GM23338 (cell line): ENCODE data around the gene TEX53. TPM values are rescaled to one million over a fixed set of nuclear protein-coding genes. Genes with fewer than 3 reads are reported as not detected.

ENCODE experiments used
- ATAC-seq: fragments of 200-7000 bp; cut with Tn5 transposase; 3 replicates; pipeline ENCODE4 v1.9.1; 2020
- DNase-seq: peaks from one replicate; pipeline ENCODE4 v3.0.0-alpha.2; 2015; ENCODE audit warnings: low spot score
- H2AFZ ChIP-seq: fragments of 200-600 bp; sonication (generic); 2 replicates; pipeline ENCODE4 v1.8.0; 2016; ENCODE audit warnings: antibody characterized with exemption, mild to moderate bottlenecking, moderate library complexity
- H3F3A ChIP-seq: fragments of 200-600 bp; sonication (generic); replicated peaks from 2 replicates; pipeline ENCODE4 v1.8.0; 2017; ENCODE audit warnings: antibody characterized with exemption, mixed run types, low read depth
- H3K27ac ChIP-seq: fragments of 200-600 bp; sonication (generic); 2 replicates; pipeline ENCODE4 v1.6.1; 2016; ENCODE audit warnings: low read depth
- H3K27me3 ChIP-seq: fragments of 200-600 bp; sonication (generic); 2 replicates; pipeline ENCODE4 v1.8.0; 2016; ENCODE audit warnings: mild to moderate bottlenecking, mixed run types, moderate library complexity; ENCODE audit not compliant: insufficient read depth
- H3K36me3 ChIP-seq: fragments of 200-600 bp; sonication (generic); 2 replicates; pipeline ENCODE4 v1.8.0; 2016; ENCODE audit warnings: mild to moderate bottlenecking; ENCODE audit not compliant: insufficient read depth
- H3K4me1 ChIP-seq: fragments of 200-600 bp; sonication (generic); 2 replicates; pipeline ENCODE4 v1.8.0; 2016; ENCODE audit warnings: mild to moderate bottlenecking, moderate library complexity; ENCODE audit not compliant: insufficient read depth
- H3K4me2 ChIP-seq: fragments of 200-600 bp; sonication (generic); 2 replicates; pipeline ENCODE4 v1.7.1; 2017; ENCODE audit warnings: mixed run types
- H3K4me3 ChIP-seq: fragments of 200-600 bp; sonication (generic); 2 replicates; pipeline ENCODE4 v1.6.1; 2016; ENCODE audit warnings: mixed run types
- H3K79me2 ChIP-seq: fragments of 200-600 bp; sonication (generic); replicated peaks from 2 replicates; pipeline ENCODE4 v1.8.0; 2017; ENCODE audit warnings: mild to moderate bottlenecking; ENCODE audit not compliant: insufficient read depth
- H3K9me2 ChIP-seq: fragments of 200-600 bp; sonication (generic); 2 replicates; pipeline ENCODE4 v1.8.0; 2017; ENCODE audit not compliant: insufficient read depth
- H4K20me1 ChIP-seq: fragments of 200-600 bp; sonication (generic); replicated peaks from 2 replicates; pipeline ENCODE4 v1.8.0; 2017; ENCODE audit warnings: mild to moderate bottlenecking; ENCODE audit not compliant: insufficient read depth
- H3K27ac Mint-ChIP-seq: 2 replicates; pipeline ENCODE4 v1.8.0; 2020; ENCODE audit warnings: inconsistent platforms, mild to moderate bottlenecking, moderate library complexity, mixed read lengths
- H3K27me3 Mint-ChIP-seq: 3 replicates; pipeline ENCODE4 v1.8.0; 2022; ENCODE audit warnings: low read depth, mild to moderate bottlenecking, moderate library complexity, mixed read lengths, inconsistent platforms; ENCODE audit not compliant: insufficient read depth, poor library complexity
- H3K36me3 Mint-ChIP-seq: 3 replicates; pipeline ENCODE4 v1.8.0; 2021; ENCODE audit warnings: low read depth, mild to moderate bottlenecking, inconsistent platforms, moderate library complexity, mixed read lengths
- H3K4me1 Mint-ChIP-seq: 3 replicates; pipeline ENCODE4 v1.8.0; 2020; ENCODE audit warnings: mild to moderate bottlenecking, inconsistent platforms, mixed read lengths
- H3K4me3 Mint-ChIP-seq: 3 replicates; pipeline ENCODE4 v1.8.0; 2021; ENCODE audit warnings: moderate library complexity, mild to moderate bottlenecking, inconsistent platforms, mixed read lengths
- H3K9me3 Mint-ChIP-seq: 3 replicates; pipeline ENCODE4 v1.8.0; 2020; ENCODE audit warnings: moderate library complexity, mild to moderate bottlenecking, inconsistent platforms, mixed read lengths
- CREB1 ChIP-seq: fragments of 250-450 bp; sonication (Bioruptor Pico); IDR thresholded peaks from 2 replicates; pipeline ENCODE4 v1.5.0; 2020; ENCODE audit warnings: low read depth, mild to moderate bottlenecking, moderate library complexity
- CTCF ChIP-seq, 2 experiments: fragments of 200-600 bp in 1 of 2; sonication (generic) in 1 of 2; conservative IDR thresholded peaks; 2 replicates each; pipeline versions ENCODE4 v1.5.1 to v1.6.1; 2016 to 2017; ENCODE audit warnings: antibody characterized with exemption in 2 of 2, low read depth in 2 of 2, mild to moderate bottlenecking in 2 of 2, moderate library complexity in 1 of 2
- EZH2 ChIP-seq: fragments of 200-600 bp; sonication (generic); IDR thresholded peaks from one replicate; pipeline ENCODE4 v1.8.0; 2017; ENCODE audit warnings: antibody characterized with exemption, mild to moderate bottlenecking, low read depth; ENCODE audit not compliant: unreplicated experiment
- EZH2phosphoT487 ChIP-seq: fragments of 200-600 bp; sonication (generic); IDR thresholded peaks from one replicate; pipeline ENCODE4 v1.8.1; 2018; ENCODE audit warnings: antibody characterized with exemption; ENCODE audit not compliant: unreplicated experiment
- JUNB ChIP-seq: IDR thresholded peaks from one replicate; pipeline ENCODE4 v1.6.1; 2016; ENCODE audit warnings: antibody characterized with exemption; ENCODE audit not compliant: unreplicated experiment
- POLR2AphosphoS5 ChIP-seq: IDR thresholded peaks from 2 replicates; pipeline ENCODE4 v1.6.1; 2016; ENCODE audit warnings: antibody characterized with exemption, low read depth
- STAT1 ChIP-seq: IDR thresholded peaks from one replicate; pipeline ENCODE4 v1.6.1; 2016; ENCODE audit warnings: antibody characterized with exemption; ENCODE audit not compliant: unreplicated experiment
- ZNF114 ChIP-seq: fragments of 250-450 bp; sonication (Bioruptor Pico); IDR thresholded peaks from 2 replicates; pipeline ENCODE4 v1.5.0; 2020; ENCODE audit warnings: mild to moderate bottlenecking, moderate library complexity
- ZNF331 ChIP-seq: fragments of 250-450 bp; sonication (Bioruptor Pico); IDR thresholded peaks from 2 replicates; pipeline ENCODE4 v1.5.0; 2020; ENCODE audit warnings: low read depth, mild to moderate bottlenecking, moderate library complexity
- ZNF462 ChIP-seq: fragments of 250-450 bp; sonication (Bioruptor Pico); IDR thresholded peaks from 2 replicates; pipeline ENCODE4 v1.5.0; 2020; ENCODE audit warnings: mild to moderate bottlenecking, moderate library complexity
- polyA plus RNA-seq: library from polyadenylated mRNA; unstranded; fragments of >200 nt; fragmentation: Nextera tagmentation; extraction: Ambion mirVana; gene quantifications from 2 replicates; pipeline ENCODE4 v1.2.1, GENCODE V29; 2016
- total RNA-seq: library from RNA; depleted of rRNA; stranded (reverse); fragments of >200 nt; shearing (Covaris generic); gene quantifications from 2 replicates; pipeline ENCODE4 v1.2.3, GENCODE V29; 2014

Gene TEX53
- total and polyA plus RNA-seq, 2 experiments from 2014 or later = not detected

GRCh38 chr9:114678795-114679194, 21.2 kb upstream of the TEX53 start:
- Histone ChIP-seq H3K79me2 (no peaks in the 10 kb centered on the region), H3F3A (no peaks in the 10 kb centered on the region), H2AFZ (no peak overlapping the region), H3K4me1 (no peaks in the 10 kb centered on the region), H3K27ac (no peak overlapping the region), H4K20me1 (no peaks in the 10 kb centered on the region), H3K4me2 (no peak overlapping the region), H3K27me3 (no peaks in the 10 kb centered on the region), H3K4me3 (no peak overlapping the region), H3K9me2 (no peaks in the 10 kb centered on the region), H3K36me3 (no peaks in the 10 kb centered on the region)
- Mint-ChIP-seq H3K4me1 (peaks cover 5% of the 10 kb centered on the region; the same call in 1 of the 3 replicates), H3K9me3 (no peaks in the 10 kb centered on the region; the same call in 2 of the 3 replicates), H3K27ac (no peak overlapping the region), H3K36me3 (no peaks in the 10 kb centered on the region), H3K27me3 (peaks cover 4% of the 10 kb centered on the region), H3K4me3 (no peak overlapping the region)
- DNase-seq (no peak), ATAC-seq (no peak)
- no peak for TF ChIP-seq CREB1
- no peak for TF ChIP-seq EZH2
- no peak for TF ChIP-seq CTCF (conservative IDR thresholded peaks at IDR 0.05; ENCODE audit: low read depth in 2 of 2)
- no peak for TF ChIP-seq STAT1

GRCh38 chr9:114678130-114678529, 20.5 kb upstream of the TEX53 start:
- no peak overlapping the region for H3K4me3 Mint-ChIP-seq
- ATAC-seq (no peak), DNase-seq (no peak)
- no peaks in the 10 kb centered on the region for H3K4me1 ChIP-seq
- no peaks in the 10 kb centered on the region; the same call in 2 of the 3 replicates for H3K9me3 Mint-ChIP-seq
- no peak overlapping the region for H3K4me2 ChIP-seq
- H3K36me3 Mint-ChIP-seq = no peaks in the 10 kb centered on the region
- peaks cover 5% of the 10 kb centered on the region; the same call in 1 of the 3 replicates for H3K4me1 Mint-ChIP-seq
- H3K36me3 ChIP-seq = no peaks in the 10 kb centered on the region
- no peaks in the 10 kb centered on the region for H3K9me2 ChIP-seq
- H3K27me3 Mint-ChIP-seq = peaks cover 4% of the 10 kb centered on the region
- no peak overlapping the region for H3K27ac ChIP-seq
- no peaks in the 10 kb centered on the region for H3K79me2 ChIP-seq
- no peaks in the 10 kb centered on the region for H3K27me3 ChIP-seq
- no peaks in the 10 kb centered on the region for H4K20me1 ChIP-seq
- H3K4me3 ChIP-seq = no peak overlapping the region
- H3K27ac Mint-ChIP-seq = no peak overlapping the region
- H3F3A ChIP-seq = no peaks in the 10 kb centered on the region
- H2AFZ ChIP-seq = no peak overlapping the region
- TF ChIP-seq CTCF (conservative IDR thresholded peaks at IDR 0.05; ENCODE audit: low read depth in 2 of 2) (no peak), POLR2AphosphoS5 (no peak), CREB1 (no peak), STAT1 (no peak), EZH2phosphoT487 (no peak), ZNF114 (CRISPR knock-in tag) (no peak), JUNB (no peak), ZNF331 (CRISPR knock-in tag) (no peak), EZH2 (no peak), ZNF462 (no peak)
